ENCODE results near the gene RICTOR. TPM values are rescaled to one million over a fixed set of nuclear protein-coding genes. Genes with fewer than 3 reads are reported as not detected.

The RICTOR gene
- total RNA-seq, 2 donors from 2014 or later, result 21.5 to 36.8 TPM

DNA sequence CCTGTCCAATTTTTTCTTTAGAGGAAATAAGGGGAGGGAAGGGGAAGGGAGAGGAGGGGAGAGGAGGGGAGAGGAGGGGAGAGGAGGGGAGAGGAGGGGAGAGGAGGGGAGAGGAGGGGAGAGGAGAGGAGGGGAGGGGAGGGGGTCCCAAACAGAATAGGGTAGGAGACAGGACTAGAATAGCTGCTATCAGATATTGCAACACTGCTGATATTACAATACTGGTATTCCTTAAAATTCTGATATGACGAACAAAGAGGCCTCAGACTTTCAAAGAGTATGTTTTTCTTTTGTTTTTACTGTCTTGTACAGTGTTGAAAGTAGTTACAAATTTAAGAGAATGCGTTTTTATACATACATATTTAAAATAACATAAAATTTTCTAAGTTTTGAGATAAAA, 67.5 kb downstream of the RICTOR start:
- Histone ChIP-seq H3K27me3 (replicated peaks; ENCODE audit: insufficient read depth) (no peaks in the 10 kb centered on the region), H3K4me1 (replicated peaks) (no peaks in the 10 kb centered on the region), H3K27ac (no peak overlapping the region), H3K9me3 (no peaks in the 10 kb centered on the region), H3K36me3 (no peaks in the 10 kb centered on the region), H3K4me3 (no peak overlapping the region)
- DNase-seq (ENCODE audit: low spot score), result no peak
- TF ChIP-seq POLR2A (IDR thresholded peaks at IDR 0.05) (no peak), CTCF (IDR thresholded peaks at IDR 0.05) (no peak), POLR2AphosphoS5 (IDR thresholded peaks at IDR 0.05) (no peak)
- intact Hi-C loops (cut with DNase I), result no loop called here
- 96% methylated on average over 2 of the region's 2 CpGs for WGBS

GRCh38 chr5:39005566-39006232, 68.5 kb downstream of the RICTOR start:
- no peak overlapping the region for H3K4me3 ChIP-seq
- DNase-seq (ENCODE audit: low spot score), result no peak
- H3K27me3 ChIP-seq (replicated peaks; ENCODE audit: insufficient read depth), result no peaks in the 10 kb centered on the region
- 84% methylated on average over 3 of the region's 3 CpGs for WGBS
- no peak overlapping the region for H3K27ac ChIP-seq
- TF ChIP-seq POLR2A (IDR thresholded peaks at IDR 0.05), result no peak
- no peak for TF ChIP-seq CTCF (IDR thresholded peaks at IDR 0.05)
- TF ChIP-seq POLR2AphosphoS5 (IDR thresholded peaks at IDR 0.05), result no peak
- H3K9me3 ChIP-seq, result no peaks in the 10 kb centered on the region
- intact Hi-C loops (cut with DNase I), result no loop called here
- H3K4me1 ChIP-seq (replicated peaks), result no peaks in the 10 kb centered on the region
- no peaks in the 10 kb centered on the region for H3K36me3 ChIP-seq

DNA sequence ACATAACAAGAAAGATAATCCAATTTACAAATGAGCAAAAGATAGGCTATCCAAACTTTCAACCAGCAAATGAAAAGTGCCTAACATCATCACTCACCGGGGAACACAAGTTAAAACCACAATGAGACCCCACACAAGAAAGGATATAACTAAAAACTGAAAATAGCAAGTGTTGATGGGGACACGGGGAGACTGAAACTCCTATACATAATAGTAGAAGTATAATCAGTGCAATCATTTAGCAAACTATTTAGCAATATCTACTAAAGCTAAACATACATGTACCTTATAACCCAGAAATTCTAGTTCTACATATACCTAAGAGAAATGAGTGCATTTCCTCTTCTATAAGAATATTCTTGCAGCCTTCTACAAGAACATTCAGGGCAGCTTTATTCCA, 72.5 kb downstream of the RICTOR start:
- intact Hi-C loops (cut with DNase I), result no loop called here
- WGBS, result 91% methylated on average over 2 of the region's 2 CpGs
- H3K9me3 ChIP-seq, result no peaks in the 10 kb centered on the region
- no peaks in the 10 kb centered on the region for H3K4me1 ChIP-seq (replicated peaks)
- no peak overlapping the region for H3K27ac ChIP-seq
- no peaks in the 10 kb centered on the region for H3K36me3 ChIP-seq
- TF ChIP-seq CTCF (IDR thresholded peaks at IDR 0.05) (no peak), POLR2A (IDR thresholded peaks at IDR 0.05) (no peak), POLR2AphosphoS5 (IDR thresholded peaks at IDR 0.05) (no peak)
- no peak for DNase-seq (ENCODE audit: low spot score)
- H3K27me3 ChIP-seq (replicated peaks; ENCODE audit: insufficient read depth), result no peaks in the 10 kb centered on the region
- H3K4me3 ChIP-seq, result no peak overlapping the region

GRCh38 chr5:38999037-38999436, 75.2 kb downstream of the RICTOR start:
- H3K4me3 ChIP-seq, result no peak overlapping the region
- H3K27me3 ChIP-seq (replicated peaks; ENCODE audit: insufficient read depth), result no peaks in the 10 kb centered on the region
- no peaks in the 10 kb centered on the region for H3K4me1 ChIP-seq (replicated peaks)
- intact Hi-C loops (cut with DNase I), result no loop called here
- no peaks in the 10 kb centered on the region for H3K9me3 ChIP-seq
- 94% methylated on average over 2 of the region's 2 CpGs for WGBS
- no peak overlapping the region for H3K27ac ChIP-seq
- no peak for DNase-seq (ENCODE audit: low spot score)
- no peaks in the 10 kb centered on the region for H3K36me3 ChIP-seq
- TF ChIP-seq POLR2A (IDR thresholded peaks at IDR 0.05) (no peak), CTCF (IDR thresholded peaks at IDR 0.05) (no peak), POLR2AphosphoS5 (IDR thresholded peaks at IDR 0.05) (no peak)

- TF ChIP-seq POLR2A (IDR thresholded peaks at IDR 0.05) (no peak), CTCF (IDR thresholded peaks at IDR 0.05) (no peak), POLR2AphosphoS5 (IDR thresholded peaks at IDR 0.05) (no peak)
- Histone ChIP-seq H3K4me1 (replicated peaks) (no peaks in the 10 kb centered on the region), H3K36me3 (no peaks in the 10 kb centered on the region), H3K27me3 (replicated peaks; ENCODE audit: insufficient read depth) (no peaks in the 10 kb centered on the region), H3K4me3 (no peak overlapping the region), H3K27ac (no peak overlapping the region), H3K9me3 (no peaks in the 10 kb centered on the region)
- WGBS, result 83% methylated on average over 2 of the region's 2 CpGs
- intact Hi-C loops (cut with DNase I), result no loop called here
- no peak for DNase-seq (ENCODE audit: low spot score)
These were observed 76.6 kb downstream of the RICTOR start for GRCh38 chr5:38997591-38997990.
